ENCODE results near the gene FAM200C. TPM values are rescaled to one million over a fixed set of nuclear protein-coding genes. Genes with fewer than 3 reads are reported as not detected.
"Not testable (repeated sequence)": the region's sequence is repeated elsewhere in the genome, so short reads cannot be mapped to it uniquely, and the experiment has no call there.

The FAM200C gene
- total RNA-seq, 1 donor from 2014 or later: 2.5 TPM

- Histone ChIP-seq H3K27me3 (no peaks in the 10 kb centered on the region), H3K4me1 (peaks cover 6% of the 10 kb centered on the region), H3K36me3 (no peaks in the 10 kb centered on the region), H3K4me3 (peak overlapping the region; percentile 31 to 33), H3K27ac (peak overlapping the region; percentile 10), H3K9me3 (no peaks in the 10 kb centered on the region)
- TF ChIP-seq, protein P1, sequence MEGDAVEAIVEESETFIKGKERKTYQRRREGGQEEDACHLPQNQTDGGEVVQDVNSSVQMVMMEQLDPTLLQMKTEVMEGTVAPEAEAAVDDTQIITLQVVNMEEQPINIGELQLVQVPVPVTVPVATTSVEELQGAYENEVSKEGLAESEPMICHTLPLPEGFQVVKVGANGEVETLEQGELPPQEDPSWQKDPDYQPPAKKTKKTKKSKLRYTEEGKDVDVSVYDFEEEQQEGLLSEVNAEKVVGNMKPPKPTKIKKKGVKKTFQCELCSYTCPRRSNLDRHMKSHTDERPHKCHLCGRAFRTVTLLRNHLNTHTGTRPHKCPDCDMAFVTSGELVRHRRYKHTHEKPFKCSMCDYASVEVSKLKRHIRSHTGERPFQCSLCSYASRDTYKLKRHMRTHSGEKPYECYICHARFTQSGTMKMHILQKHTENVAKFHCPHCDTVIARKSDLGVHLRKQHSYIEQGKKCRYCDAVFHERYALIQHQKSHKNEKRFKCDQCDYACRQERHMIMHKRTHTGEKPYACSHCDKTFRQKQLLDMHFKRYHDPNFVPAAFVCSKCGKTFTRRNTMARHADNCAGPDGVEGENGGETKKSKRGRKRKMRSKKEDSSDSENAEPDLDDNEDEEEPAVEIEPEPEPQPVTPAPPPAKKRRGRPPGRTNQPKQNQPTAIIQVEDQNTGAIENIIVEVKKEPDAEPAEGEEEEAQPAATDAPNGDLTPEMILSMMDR (IDR thresholded peaks at IDR 0.05): peak; percentile 21 to 50 (median 47)
- no peak for TF ChIP-seq POLR2AphosphoS5 (IDR thresholded peaks at IDR 0.05; ENCODE audit: insufficient read depth in 1 of 2, low read depth in 1 of 2)
- no peak for DNase-seq (ENCODE audit: extremely low spot score in 2 of 2)
- intact Hi-C loops (cut with DNase I): no loop called here
Observed at GRCh38 chr5:160438316-160439204, 38.7 kb upstream of the FAM200C start.

- no peaks in the 10 kb centered on the region for H3K9me3 ChIP-seq
- intact Hi-C loops (cut with DNase I): no loop called here
- no peaks in the 10 kb centered on the region for H3K36me3 ChIP-seq
- no peak overlapping the region for H3K27ac ChIP-seq
- H3K27me3 ChIP-seq: no peaks in the 10 kb centered on the region
- H3K4me1 ChIP-seq: peaks cover 6% of the 10 kb centered on the region
- no peak for DNase-seq (ENCODE audit: extremely low spot score in 2 of 2)
- TF ChIP-seq, protein P1 (IDR thresholded peaks at IDR 0.05): no peak
- TF ChIP-seq POLR2A (IDR thresholded peaks at IDR 0.05) (no peak), POLR2AphosphoS5 (IDR thresholded peaks at IDR 0.05; ENCODE audit: insufficient read depth in 1 of 2, low read depth in 1 of 2) (no peak)
- H3K4me3 ChIP-seq: no peak overlapping the region
Observed at GRCh38 chr5:160437271-160437670, 37.4 kb upstream of the FAM200C start.

- H3K9me3 ChIP-seq; H3K4me3 ChIP-seq; H3K27ac ChIP-seq; H3K4me1 ChIP-seq; H3K36me3 ChIP-seq; intact Hi-C loops (cut with DNase I); DNase-seq (ENCODE audit: extremely low spot score in 2 of 2); H3K27me3 ChIP-seq: not testable (repeated sequence)
Observed at GRCh38 chr5:160436661-160437060, 36.8 kb upstream of the FAM200C start.

DNA sequence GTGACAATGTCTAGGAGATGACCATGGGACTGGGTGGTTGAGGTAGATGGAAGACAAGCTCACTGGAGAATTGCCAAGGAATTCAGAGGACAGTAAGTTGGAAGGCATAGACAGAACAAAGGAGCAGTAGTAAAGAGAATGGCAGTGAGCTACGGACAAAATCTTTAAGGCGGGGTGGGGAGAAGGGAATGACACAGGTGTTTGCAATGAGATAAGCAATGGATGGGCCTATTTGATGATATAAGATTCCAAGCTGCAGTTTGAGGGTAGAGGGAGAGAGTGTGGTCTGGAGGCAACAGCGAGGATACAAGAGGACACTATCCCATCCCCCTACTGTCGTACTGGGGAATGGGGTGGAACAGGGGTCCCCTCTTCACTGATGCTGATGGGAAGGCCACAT, 36.2 kb upstream of the FAM200C start:
- Histone ChIP-seq H3K4me1 (peaks cover 6% of the 10 kb centered on the region), H3K27me3 (no peaks in the 10 kb centered on the region), H3K9me3 (no peaks in the 10 kb centered on the region), H3K4me3 (no peak overlapping the region), H3K27ac (no peak overlapping the region), H3K36me3 (no peaks in the 10 kb centered on the region)
- DNase-seq (ENCODE audit: extremely low spot score in 2 of 2): no peak
- intact Hi-C loops (cut with DNase I): no loop called here
- TF ChIP-seq POLR2AphosphoS5 (IDR thresholded peaks at IDR 0.05; ENCODE audit: insufficient read depth in 1 of 2, low read depth in 1 of 2): no peak
- TF ChIP-seq, protein P1 (IDR thresholded peaks at IDR 0.05): no peak
- TF ChIP-seq POLR2A (IDR thresholded peaks at IDR 0.05): no peak

DNA sequence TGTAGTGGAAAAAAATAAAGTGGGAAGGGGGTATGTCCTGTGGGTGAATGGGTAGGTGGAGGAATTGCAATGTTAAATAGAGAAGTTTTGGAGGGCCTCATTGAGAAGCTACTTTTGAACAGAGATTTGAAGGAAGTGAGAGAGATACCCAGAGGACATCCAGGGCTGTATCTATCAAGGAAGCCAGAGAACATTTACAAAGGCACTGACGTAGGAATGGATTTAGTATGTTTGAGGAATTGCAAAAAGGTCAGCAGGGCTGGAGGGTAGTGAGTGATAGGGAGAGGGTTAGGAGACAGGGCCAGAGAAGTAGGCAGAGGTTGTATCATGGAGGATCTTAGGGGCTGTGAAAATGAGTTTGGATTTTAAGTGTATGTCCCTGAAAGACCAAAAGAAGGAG, 35.7 kb upstream of the FAM200C start:
- H3K4me3 ChIP-seq: no peak overlapping the region
- intact Hi-C loops (cut with DNase I): no loop called here
- H3K4me1 ChIP-seq: peaks cover 6% of the 10 kb centered on the region
- H3K27ac ChIP-seq: no peak overlapping the region
- DNase-seq (ENCODE audit: extremely low spot score in 2 of 2): no peak
- H3K27me3 ChIP-seq: no peaks in the 10 kb centered on the region
- H3K36me3 ChIP-seq: no peaks in the 10 kb centered on the region
- H3K9me3 ChIP-seq: no peaks in the 10 kb centered on the region
- TF ChIP-seq, protein P1 (IDR thresholded peaks at IDR 0.05): no peak
- TF ChIP-seq POLR2A (IDR thresholded peaks at IDR 0.05) (no peak), POLR2AphosphoS5 (IDR thresholded peaks at IDR 0.05; ENCODE audit: insufficient read depth in 1 of 2, low read depth in 1 of 2) (no peak)

Measured in vagina (tissue), 2 donors.